Tongue (tissue), 2 donors: ENCODE data around the gene SH2D2A. TPM values are rescaled to one million over a fixed set of nuclear protein-coding genes. Genes with fewer than 3 reads are reported as not detected.

ENCODE experiments used
- DNase-seq: peaks from one replicate; pipeline ENCODE4 v3.0.0-alpha.2; 2015
- total RNA-seq: library from RNA; depleted of rRNA; stranded (reverse); fragments of >200 nt; gene quantifications from one replicate; pipeline ENCODE4 v1.2.3, GENCODE V29; 2014

The SH2D2A gene
- total RNA-seq, 1 donor from 2014 or later, result not detected

DNA sequence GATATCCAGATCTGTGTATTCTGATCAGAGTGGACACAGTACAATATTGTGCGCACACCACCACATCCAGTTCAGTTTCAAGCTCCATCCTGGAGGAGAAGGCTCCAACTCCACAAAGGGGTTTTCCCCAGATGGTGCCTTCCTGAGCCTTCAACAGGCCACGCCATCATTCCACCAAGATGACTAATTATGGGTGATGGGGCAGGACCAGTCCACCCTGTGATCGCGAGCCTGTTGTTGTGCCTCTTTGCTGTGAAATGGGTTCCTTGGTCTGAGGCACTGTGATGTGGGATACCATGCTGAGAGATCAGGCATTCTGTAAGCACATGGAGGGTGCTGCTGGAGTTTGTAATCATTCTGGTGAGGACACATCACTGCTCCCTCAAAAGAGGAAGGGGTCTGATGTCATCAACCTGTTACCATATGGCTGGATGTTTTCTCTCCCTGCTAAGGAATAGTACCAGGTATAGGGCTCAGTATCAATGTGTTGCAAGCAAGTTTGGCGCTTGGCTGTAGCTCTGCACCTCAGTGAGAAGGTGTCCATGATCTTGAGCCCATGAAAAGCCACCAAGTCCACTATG, 6.7 kb upstream of the SH2D2A start:
- DNase-seq, result no peak

DNA sequence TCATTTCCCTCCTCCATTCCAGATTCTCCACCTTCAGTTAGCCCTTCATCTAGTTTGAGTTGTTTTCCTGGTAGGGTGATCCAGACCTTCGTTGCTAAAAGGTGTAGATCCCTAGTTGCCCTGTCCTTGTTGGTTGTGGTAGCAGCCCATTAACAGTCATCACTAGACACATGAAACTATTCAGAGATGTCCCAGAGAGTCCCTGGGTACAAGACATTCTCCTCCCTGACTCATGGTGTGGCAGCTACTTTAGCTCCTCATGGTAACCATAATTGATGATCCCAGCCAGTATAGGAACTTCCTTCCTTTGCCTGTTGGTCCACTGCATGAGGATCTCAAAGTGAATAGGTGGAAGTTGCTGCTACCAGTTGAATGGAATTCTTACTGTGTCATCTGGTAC, 6.0 kb upstream of the SH2D2A start:
- DNase-seq, result no peak

DNA sequence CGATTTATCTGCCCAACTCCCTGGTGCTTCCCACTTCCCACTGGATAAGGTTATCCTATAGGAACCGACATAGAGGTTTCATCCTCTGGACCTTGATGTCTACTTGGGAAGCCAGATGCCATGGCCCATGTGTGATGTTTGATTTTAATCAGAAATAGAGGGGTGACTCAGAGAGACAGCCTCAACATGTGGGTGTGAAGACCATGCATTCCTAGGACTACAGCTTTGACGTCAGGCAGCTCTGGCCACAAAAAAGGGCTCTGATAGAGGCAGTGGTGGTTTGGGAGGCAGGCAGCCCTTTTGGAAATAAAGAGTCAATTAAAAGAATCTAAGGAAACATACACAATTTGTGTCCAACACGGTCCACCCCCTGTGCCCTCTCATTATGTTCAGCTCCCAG, 5.2 kb upstream of the SH2D2A start:
- no peak for DNase-seq

DNA sequence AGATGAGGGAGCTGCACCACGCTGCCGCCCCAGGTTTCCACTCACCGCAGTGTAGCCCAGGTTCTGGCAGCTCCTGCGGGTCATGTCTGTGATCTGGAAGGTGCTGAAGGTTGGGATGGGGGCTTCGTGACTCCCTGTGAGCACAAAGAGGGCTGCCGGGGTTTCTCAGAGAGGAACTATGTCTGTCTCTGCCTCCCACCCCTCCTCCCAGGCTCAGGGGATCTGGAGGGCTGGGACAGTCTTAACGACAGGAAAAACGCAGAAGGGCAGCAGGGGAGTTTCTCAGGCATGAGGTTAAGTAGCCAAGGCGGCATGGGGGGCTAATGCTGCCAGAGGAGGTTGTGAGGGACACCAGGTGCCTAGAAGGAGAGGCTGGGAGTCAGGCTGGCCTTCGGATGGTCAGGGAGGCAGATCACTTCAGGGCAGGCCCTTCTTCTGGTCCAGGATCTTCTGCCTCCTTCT, 656 bp downstream of the SH2D2A start:
- DNase-seq, result no peak

DNA sequence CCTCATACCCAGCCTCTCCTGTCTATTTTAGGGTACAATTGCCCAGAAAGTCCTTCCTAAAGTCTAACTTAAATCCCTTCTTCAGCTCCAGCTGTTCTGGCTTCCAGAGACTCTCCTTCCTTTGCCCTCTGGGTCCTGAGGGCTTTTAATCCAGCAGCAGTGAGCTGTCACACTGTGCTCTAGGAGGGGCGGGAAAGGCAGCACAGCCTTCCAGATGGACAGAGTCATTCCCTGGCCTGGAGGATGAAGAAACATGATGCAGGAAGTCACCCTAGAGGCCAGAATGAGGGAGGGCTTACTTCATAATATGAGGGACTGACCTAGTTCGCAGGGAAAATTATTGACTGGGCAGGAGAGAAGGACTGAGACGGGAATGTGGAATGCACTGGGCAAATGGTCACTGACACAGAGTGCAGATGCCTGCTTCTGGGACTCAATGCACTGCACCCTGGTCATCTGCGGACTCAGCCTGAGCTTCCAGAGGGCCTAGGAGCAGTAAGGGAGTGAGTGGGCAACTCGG, 1.3 kb downstream of the SH2D2A start:
- peak; percentile 75 for DNase-seq

DNA sequence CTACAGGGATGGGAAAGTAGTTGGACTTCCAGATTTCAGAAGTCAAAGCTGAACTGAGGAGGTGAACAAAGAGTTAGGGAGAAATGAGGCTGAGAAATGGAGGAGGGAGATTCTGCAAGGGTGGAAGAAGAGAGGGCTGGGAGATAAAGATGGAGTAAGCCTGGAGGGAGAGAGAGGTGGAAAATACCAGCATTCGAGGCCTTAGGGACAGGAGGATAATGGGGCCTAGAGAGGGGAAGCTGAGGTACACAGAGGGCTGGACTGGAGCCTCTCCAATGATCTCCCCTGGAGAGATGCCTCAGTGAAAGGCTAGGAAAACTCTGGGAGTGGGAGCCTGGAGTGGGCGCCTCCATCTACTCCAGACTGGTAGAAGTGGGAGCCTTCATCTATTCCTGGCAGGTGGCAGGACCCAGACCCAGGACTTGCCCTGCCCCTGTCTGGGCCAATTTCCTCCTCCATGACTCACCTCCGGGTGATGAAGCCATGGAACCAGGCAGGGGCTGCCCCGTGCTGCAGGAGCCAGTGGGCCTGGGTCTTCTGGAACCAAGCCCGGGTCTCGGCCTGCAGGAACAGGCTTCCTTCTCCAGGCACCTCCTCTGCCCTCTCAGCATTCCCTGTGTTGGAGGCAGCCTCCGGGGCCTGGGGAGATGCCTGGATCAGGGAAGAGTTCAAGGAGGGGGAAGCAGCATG, 1.9 kb downstream of the SH2D2A start:
- DNase-seq, result no peak

DNA sequence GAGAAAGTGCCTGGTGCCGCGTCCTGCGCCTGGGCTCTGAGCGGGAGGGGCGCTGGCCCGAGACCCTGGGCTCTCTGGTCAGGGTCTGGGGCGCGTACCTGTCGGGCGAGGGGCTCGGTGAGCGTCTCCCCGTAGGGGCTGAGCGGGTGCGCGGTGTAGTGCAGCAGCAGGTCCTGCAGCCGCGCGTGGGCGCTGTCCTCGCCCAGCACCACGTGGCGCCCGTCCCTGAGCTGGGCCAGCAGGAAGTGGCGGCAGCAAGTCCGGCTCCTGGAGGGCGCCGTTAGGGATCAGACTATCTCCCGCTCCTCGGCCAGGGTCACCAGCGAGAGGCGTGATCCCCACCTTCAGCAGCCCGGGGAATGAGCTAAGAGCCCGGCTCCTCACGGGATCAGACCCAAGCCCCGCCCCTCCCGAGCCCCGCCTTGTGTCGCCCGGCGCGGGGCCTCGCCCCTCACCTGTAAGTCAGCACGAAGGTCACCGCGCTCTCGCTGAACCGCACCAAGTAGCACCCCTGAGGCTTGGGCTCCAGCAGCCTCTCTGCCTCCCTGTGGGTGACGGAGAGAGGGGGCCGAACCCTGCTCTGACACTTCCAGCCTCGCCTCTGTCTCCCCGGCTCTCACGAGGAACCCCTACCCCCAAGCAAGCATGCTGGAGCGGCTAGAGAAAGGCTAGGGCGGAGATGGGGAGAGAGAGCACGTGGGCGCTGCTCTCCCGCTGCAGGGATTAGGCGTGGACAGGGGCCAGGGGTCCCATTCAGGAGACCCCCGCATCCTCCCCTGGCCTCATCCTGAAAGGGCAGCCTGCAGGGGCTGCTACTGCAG, 2.7 kb downstream of the SH2D2A start:
- peak; percentile 60 for DNase-seq

DNA sequence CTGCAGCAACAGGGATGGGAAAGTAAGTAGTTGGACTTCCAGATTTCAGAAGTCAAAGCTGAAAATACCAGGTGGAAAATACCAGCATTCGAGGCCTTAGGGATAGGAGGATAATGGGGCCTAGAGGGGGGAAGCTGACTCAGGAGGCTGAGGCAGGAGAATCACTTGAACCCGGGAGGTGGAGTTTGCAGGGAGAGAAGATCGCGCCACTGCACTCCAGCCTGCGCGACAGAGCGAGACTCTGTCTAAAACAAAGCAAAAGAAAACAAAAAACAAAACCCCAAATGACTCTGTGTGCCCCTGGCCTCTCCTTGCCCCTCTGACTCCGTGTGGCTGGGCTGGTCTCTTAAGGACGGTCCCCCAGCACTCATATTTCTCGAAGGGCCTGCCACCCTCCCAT, 3.4 kb downstream of the SH2D2A start:
- no peak for DNase-seq

DNA sequence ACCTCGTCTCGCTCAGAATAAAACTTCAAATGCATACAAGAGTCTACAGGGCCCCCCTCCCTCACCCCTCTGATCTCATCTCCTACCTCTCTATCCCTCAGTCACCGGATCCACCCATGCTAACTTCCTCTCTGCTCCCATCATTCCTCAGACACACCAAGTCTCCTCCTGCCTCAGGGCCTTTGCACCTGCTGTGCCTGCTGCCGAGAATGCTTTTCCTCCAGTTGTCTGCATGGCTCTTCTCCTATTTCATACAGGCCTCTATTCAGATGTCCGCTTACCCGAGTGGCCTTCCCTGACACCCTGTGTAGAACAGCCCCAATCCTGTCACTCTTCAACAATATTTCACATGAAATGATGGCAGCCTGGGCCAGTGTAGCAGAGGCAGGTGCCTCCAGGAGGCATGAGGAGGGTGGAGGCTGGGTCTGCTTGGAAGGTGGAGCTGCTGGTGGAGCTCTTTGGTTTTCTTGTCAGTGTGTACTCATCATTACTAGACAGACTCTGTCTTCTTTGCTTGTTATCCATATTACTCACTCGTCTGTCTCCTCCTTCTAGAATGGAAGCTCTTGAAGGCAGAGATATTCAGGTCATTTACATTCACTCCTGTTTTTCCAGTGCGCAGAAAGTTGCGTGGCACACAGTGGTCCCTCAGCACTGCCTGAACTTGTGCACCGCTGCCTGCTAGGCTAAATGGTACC, 4.2 kb downstream of the SH2D2A start:
- DNase-seq, result no peak

DNA sequence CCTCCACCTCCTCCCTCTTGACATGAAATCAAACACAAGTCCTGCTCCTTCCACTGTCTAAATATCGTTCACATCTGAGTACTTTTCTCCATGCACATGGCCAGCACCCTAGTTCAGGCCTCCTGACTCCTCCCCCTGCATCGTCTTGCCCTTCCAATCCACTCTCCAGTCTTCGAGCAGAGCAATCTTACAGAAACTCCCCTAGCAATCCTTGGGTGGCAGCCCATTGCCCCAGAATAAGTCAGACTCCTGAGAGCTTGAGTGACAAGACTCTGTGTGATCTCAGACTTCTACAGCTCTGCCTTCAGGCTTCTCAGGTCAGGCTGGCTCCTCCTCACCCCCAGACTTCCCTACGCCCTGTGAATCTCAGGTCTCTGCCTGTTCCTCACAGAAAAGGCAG, 5.5 kb downstream of the SH2D2A start:
- no peak for DNase-seq

DNA sequence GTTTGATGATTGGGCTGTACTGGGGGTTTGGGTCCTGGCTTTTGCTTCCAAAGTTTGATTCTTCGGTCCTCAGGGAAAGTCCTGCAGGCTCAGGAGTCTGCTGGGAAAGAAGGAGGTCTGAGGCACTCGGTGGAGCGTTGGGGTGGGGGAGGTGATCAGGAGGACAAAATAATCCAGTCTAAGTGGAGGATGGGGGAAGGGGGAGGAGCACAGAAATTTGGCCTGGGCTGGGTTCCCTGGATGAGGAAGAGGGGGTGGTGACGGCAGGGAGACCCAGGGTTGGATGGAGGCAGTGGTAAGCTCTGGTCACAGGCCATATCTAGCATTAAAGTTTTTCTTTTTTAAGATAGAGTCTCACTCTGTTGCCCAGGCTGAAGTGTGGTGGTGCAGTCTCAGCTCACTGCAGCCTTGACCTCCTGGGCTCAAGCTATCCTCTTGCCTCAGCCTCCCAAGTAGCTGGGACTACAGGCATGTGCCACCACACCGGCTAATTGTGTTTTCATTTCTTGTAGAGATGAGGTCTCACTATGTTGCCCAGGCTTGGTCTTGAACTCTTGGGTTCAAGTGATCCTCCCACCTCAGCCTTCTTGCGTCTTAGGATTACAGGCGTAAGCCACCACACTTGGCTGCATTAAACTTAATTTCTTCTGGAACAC, 6.8 kb downstream of the SH2D2A start:
- no peak for DNase-seq

DNA sequence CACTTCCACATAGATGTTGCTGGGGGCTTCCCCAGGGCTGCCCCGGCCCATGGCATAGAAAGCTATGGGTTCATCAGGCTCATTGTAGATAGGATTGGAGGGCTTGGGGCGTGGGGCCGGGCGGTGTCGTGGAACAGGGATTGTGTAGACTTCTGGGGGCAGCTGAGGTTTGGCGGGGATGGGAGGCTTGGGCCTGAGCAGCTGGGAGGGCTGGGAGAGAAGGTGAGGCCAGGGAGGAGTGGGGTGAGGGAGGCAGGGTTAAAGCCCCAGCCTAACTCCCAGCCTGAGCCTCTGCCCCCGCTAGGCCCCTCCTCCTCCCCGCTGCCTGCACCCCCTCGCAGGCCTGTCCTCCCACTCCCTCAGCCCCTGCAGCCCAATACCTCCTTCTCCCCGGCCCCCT, 7.4 kb downstream of the SH2D2A start:
- DNase-seq, result no peak

DNA sequence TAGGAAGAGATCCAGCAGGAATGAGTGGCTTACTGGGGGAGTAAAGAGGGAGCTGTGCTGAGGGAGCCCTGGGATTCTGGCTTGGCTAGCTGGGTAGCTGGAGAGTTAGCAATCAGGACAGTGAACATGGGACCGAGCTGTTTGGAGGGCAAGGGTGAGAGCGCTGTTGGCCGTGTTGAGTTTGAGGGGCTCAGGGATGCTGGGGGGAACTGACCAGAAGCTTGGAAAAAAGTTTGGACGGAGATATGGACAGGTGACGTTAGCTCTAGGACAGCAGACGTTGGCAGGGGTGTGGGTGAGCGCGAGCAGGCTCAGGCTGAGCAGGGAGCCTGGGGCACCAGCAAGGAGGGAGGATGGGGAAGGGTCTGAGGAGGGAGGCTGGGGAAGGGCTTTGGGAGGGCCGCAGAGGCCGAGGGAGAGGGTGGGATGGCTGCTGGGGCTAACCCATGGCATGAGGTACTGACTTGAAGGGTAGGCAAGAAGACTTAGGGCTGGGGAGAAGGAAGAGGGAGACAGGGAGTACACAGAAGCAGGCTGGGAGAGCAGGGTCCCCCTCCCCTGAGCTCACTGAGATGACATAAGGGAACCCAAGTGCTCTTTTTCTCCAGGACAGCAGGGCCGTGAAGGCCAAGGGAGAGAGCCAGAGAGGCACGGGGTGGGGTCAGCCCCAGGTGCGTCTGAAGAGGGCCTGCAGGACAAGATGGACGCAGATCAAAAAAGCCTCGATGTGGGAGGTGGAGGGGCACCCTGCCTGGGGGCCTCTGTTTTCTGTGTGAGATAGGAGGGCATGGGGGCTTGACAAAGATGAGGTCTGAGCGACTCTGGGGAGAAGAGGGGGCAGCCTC, 8.2 kb downstream of the SH2D2A start:
- no peak for DNase-seq

DNA sequence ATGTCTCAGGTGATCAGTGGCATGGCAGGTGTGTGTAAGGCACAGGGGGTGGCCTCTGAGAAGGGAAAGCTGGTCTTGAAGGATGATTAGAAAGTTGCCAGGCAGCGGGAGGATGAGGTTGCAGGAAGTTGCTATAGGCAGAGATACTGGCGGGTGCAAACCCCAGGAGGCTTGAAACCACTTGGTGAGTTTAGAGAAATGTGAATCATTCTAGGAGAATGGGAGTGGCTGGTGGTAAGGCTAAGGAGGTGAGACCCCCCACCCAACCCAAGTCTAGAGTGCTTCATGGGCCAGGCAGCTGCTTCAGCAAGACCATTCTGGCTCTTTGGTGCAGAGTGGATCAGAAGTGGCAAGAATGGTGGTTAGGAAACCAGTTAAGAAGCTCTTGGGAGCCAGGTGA, 9.0 kb downstream of the SH2D2A start:
- DNase-seq, result no peak

DNA sequence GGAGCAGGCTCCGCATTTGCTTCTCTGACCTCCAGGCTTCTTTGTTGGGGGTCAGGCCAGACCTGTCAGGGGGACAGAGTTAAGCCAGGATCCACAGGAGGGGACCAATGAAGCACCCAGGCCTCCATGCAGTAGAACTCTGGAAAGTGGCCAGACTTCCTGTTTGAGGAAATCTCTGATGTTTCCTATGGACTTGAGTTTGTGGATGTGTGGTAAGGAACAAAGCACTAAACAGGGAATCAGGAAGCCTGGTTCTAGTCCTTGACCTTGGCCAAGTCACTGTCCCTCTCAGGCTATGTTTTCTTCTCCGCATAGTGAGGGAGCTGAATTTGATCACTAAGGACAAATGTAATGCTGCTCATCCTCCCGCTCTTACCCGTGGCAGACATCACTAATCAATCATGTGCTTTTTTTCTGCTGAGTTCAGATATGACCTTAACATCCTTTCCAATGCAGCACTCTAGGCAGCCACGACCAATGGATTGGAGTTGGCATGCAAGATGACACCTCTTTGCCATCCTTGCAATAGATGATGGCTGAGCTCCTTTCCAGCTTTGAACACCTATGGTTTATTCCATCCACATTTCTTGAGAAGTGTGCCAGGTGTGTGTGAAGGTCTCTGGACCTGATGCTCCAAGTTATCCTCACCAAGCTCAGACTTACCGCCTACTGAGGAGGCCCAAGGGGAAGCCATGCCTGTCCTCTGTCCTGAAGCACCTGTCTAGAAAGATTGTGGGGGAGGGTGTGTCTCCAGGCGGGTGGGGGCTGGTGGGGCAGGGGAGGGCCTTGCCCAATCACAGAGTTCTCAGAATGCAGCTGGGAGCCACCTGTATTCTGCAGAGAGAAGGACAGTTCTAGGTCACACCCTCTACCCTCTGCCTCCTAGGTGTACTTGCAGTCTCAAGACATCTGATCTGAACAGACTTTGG, 9.9 kb downstream of the SH2D2A start:
- no peak for DNase-seq

DNA sequence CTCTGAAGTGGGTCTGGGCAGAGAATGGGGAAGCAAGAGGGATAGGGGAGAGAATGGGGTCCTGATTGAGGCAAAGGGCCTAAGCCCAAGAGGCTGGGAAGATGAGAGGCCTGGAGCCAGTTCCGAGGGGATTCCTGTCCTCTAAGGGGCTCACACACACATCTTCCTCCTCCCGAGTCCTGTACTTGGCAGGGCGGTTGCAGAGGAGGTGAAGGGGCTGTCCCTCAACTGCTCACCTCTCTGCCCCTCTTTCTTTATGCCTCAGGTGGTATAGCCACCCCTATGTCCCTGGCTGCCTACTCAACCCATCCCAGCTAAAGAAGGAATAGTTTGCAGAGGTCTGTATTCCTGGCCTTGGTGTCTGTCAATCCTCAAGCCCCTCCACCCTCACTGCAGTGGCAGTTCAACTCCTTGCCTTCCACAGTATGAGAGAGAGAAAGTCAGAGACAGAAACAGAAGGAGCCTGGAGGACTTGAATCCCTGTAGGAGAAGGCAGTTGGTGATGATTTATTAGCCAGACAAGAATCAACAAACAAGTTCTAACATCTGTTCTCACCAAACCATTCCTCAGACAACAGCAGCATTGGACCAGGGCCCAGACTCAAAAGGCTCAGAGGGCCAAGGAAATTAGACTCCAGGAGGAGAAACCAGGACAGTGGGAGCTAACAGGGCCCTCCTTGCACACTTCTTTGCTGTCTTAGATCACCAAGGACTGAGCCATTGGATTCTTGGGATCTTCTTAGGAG, 10.7 kb downstream of the SH2D2A start:
- peak; percentile 87 for DNase-seq

DNA sequence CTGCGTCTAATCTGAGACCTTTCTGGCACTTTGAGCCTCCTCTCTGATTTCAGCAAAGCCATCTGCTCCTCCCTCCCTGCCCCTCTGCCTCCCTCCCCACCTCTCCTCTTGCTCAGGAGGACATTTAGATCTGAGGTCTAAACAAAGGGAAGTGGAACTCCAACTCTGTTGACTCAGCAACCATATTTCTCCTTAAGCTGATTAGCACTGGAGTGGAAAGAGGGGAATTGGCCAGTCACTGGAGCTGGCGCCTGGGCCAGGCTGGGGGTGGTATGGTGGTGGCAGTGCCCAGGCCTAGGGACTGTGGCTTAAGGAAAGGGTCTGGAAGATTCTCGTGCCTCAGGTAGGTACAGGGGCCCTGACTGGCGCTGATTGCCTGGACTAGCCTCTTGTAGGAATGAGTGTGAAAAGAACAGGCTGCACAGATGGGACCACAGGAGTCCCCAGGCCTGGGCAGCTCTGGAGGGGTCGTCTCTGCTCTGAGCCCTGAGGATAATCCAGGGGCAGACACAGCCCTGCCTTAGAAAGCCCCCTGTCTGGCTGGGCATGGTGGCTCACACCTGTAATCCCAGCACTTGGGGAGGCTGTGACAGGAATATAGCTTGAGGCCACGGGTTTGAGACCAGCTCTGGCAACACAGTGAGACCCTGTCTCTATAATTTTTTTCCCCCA, 11.9 kb downstream of the SH2D2A start:
- DNase-seq, result peak; percentile 29

DNA sequence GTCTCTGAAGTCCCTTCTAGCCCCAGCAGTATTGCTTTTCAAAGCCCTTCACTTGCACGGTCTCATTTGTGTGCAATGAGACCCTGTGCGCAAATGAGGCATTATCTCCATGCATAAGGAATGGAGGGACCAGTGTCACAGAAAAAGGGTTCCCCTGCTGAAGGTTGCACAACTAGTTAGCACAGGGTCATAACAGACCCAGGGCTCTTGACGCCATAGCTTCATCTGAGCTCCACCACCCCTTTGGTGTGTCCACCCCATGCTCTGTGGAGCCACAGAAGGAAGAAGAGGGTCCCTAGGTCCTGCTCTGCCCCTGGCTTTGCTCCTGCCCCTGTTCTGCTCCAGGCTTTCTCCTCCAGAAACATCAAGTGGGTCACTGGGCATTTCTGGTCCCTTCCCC, 12.6 kb downstream of the SH2D2A start:
- DNase-seq, result no peak
